Tibial nerve (tissue), 3 donors: ENCODE measurements around the gene SLC26A2.
"Not testable (repeated sequence)": the region's sequence is repeated elsewhere in the genome, so short reads cannot be mapped to it uniquely, and the experiment has no call there.

Experiments
- POLR2A ChIP-seq, 2 donors: fragments of 450-650 bp; IDR thresholded peaks; one replicate each; pipeline ENCODE4 v1.6.1; 2017; ENCODE audit warnings: antibody characterized with exemption in 2 of 2, mild to moderate bottlenecking in 2 of 2, moderate library complexity in 2 of 2
- TF ChIP-seq, protein P1 (sequence below), 5 experiments: fragments of 200-600 bp in 3 of 5; fragments of 450-650 bp in 2 of 5; sonication (generic) in 3 of 5; IDR thresholded peaks; one replicate each; pipeline ENCODE4 v1.5.1; 2016 to 2019; ENCODE audit warnings: antibody characterized with exemption in 5 of 5, mild to moderate bottlenecking in 3 of 5, moderate library complexity in 2 of 5

DNA sequence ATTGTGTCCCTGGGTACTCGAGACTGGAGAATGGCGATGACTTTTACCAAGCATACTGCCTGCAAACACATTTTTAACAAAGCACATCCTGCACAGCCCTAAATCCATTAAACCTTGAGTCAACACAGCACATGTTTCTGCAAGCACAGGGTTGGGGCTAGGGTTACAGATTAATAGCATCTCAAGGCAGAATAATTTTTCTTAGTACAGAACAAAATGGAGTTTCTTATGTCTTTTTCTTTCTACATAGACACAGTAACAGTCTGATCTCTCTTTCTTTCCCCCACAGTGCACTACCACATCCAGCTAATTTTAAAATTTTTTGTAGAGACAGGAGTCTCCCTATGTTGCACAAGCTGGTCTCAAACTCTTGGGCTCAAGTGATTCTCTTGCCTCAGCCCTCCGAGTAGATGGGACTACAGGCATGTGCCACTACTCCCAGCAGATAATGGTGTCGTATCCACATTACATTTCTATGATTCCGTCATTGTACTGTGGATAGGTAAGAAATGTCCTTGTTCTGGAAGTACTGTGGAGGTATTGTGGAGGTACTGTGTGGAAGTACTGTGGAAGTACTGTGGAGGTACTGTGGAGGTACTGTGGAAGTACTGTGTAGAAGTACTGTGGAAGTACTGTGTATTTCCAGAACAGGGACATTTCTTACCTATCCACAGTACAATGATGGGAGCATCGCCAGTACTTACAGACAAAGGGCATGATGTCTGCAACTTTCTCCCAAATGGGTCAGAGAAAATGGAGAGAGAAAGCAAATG is 17.2 kb upstream of the SLC26A2 start:
- TF ChIP-seq, protein P1, sequence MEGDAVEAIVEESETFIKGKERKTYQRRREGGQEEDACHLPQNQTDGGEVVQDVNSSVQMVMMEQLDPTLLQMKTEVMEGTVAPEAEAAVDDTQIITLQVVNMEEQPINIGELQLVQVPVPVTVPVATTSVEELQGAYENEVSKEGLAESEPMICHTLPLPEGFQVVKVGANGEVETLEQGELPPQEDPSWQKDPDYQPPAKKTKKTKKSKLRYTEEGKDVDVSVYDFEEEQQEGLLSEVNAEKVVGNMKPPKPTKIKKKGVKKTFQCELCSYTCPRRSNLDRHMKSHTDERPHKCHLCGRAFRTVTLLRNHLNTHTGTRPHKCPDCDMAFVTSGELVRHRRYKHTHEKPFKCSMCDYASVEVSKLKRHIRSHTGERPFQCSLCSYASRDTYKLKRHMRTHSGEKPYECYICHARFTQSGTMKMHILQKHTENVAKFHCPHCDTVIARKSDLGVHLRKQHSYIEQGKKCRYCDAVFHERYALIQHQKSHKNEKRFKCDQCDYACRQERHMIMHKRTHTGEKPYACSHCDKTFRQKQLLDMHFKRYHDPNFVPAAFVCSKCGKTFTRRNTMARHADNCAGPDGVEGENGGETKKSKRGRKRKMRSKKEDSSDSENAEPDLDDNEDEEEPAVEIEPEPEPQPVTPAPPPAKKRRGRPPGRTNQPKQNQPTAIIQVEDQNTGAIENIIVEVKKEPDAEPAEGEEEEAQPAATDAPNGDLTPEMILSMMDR (IDR thresholded peaks at IDR 0.05) = not testable (repeated sequence)
- not testable (repeated sequence) for TF ChIP-seq POLR2A (IDR thresholded peaks at IDR 0.05)
